COLO668 (cell line): Measurements from ENCODE around the gene VDAC2.
"Not testable (repeated sequence)": the region's sequence is repeated elsewhere in the genome, so short reads cannot be mapped to it uniquely, and the experiment has no call there.

Source experiments
- DNase-seq: peaks from one replicate; lab custom pipeline; 2025; ENCODE audit not compliant: unreplicated experiment; lab: John Stamatoyannopoulos, UW

The VDAC2 gene

GRCh38 chr10:75197906-75198305, 12.7 kb upstream of the VDAC2 start:
- no peak for DNase-seq

DNA sequence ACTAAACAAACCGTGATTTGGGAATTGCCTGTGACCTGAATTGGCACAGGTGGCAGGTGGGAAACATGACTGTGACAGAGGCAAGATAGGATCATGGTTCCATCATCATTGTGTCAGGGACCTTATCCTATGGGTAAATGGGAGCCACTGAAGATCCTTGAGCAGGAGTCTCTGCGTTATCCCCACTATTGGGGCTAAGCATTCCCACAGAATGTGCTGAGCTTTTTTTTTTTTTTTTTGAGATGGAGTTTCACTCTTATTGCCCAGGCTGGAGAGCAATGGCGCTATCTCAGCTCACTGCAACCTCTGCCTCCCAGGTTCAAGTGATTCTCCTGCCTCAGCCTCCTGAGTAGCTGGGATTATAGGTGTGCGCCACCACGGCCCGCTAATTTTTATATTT, 10.6 kb upstream of the VDAC2 start:
- not testable (repeated sequence) for DNase-seq

GRCh38 chr10:75201793-75202307, 8.7 kb upstream of the VDAC2 start:
- DNase-seq: no peak

DNA sequence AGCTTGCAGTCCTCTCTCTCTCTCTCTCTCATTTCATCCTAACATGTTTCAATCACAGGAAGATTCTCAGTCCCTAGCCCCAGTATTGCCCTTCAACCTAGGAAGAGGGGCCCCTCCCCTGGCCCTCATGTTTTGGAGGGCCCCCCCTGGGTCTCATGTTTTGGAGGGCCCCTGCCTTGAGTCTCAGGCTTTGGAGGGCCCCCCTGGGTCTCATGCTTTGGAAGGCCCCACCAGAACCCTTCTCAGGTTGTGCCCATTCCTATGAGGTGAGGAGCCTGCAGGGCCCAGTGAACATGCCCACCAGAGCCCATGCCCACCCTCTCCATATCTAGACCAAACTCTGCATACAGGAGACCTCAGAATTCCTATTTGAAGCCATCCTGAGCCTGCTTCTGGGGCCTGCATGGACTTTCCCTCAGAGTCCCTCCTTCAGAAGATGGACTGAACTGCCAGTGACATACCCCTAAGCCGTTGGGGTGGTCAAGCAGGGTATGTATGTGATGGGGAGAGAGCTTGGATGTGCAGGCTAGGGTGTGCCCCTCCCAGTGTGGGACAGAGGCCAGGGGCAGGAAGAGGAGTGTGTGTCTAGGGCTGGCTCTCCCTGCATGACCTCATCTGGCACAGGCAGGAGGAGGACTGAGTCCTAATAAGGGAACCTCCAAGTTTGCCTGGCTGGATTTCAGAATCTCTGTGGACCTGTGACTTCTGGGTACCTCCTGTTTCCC, 8.1 kb upstream of the VDAC2 start:
- no peak for DNase-seq

DNA sequence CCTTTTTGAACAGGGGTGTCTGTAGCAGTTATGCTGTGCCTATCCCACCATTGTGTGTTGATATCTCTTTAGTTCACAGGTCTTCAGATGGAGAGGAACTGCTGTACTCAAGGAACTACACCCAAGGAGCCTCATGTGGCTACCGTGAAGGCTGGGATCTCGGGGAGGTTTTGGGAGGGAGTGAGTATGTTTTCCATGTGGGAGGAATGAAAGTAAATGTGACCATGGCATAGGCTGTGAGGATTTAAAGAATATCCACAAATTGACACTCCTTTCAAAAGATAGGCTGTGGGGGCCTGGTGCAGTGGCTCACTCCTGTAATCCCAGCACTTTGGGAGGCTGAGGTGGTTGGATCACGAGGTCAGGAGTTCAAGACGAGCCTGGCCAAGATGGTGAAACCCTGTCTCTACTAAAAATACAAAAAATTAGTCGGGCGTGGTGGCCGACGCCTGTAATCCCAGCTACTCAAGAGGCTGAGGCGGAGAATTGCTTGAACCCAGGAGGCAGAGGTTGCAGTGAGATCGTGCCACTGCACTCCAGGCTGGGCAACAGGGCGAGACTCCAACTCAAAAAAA, 7.5 kb upstream of the VDAC2 start:
- DNase-seq: not testable (repeated sequence)

- no peak for DNase-seq
These were observed 6.9 kb upstream of the VDAC2 start for GRCh38 chr10:75203724-75204123.

GRCh38 chr10:75205908-75206307, 4.7 kb upstream of the VDAC2 start:
- DNase-seq: no peak

GRCh38 chr10:75206638-75207037, 4.0 kb upstream of the VDAC2 start:
- not testable (repeated sequence) for DNase-seq

- DNase-seq: no peak
These were observed 3.3 kb upstream of the VDAC2 start for GRCh38 chr10:75207079-75207856.

GRCh38 chr10:75207857-75208144, 2.8 kb upstream of the VDAC2 start:
- DNase-seq: no peak

- DNase-seq: no peak
These were observed 2.4 kb upstream of the VDAC2 start for GRCh38 chr10:75208181-75208580.

DNA sequence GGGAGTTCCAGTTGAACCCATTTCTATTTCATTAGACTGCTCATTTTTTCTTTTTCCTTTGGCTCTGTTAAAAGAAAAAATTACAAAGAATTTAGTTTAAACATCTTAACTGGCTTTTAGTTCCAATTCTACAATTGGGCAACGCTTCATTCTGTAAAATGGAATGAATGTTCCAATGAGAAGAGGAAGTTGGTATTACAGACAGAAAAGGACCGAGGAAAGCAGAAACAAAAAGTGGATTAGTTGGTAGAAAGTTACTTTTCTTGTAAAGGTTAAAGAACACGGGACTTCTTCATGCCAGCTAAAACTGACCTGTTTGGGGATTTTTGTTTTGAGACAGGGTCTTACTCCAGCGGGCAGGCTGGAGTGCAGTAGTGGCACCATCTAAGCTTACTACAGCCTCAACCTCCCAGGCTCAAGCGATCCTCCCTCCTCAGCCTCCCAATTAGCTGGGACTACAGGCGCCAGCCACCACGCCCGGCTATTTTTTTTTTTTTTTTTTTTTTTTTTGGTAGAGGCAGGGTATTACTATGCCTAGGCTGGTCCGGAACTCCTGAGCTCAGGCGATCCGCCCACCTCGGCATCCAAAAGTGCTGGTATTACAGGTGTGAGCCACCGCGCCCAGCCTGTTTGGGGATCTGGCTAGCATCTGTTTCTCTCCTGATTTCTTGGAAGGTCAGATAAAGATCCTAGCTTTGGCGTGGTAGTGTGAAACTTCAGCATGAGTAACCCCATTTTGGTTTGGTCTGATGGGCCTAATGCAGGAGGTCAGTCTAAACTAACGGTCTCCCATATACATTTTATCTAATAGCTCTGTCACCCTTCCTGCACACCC, 1.3 kb upstream of the VDAC2 start:
- DNase-seq: no peak

- peak; percentile 64 for DNase-seq
These were observed 695 bp upstream of the VDAC2 start for GRCh38 chr10:75209921-75210281.

DNA sequence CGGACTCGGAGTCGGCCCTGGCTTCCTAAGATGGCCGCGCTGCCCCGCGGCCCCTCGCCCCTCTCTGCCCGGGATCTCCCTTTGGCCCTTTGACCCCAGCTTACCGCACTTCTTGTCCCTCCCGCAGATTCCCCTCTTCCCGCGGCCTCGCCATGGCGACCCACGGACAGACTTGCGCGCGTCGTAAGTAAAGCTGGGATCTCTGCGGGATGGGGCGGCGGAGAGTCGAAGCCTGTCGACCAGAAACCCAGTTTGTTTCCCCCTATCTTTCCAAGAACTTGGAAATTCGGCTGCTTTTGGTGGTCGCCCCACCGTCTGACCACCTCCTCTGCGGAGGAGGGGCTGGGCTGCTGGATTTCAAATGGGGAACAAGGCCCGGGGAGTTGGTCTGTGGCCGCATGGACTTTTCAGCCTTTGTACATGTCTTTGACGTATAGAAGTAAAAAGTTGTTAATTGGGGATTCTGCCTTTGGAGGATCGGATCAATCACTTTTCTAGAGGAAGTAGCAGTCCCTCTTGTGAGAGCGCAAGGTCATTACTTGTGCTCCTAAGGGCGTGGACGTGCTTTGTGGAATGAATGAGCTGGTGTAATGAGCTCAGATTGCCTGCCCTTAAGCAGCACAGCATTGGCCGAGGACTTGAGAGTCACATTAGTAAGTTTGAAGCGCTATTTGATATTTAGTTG, 553 bp downstream of the VDAC2 start:
- peak; percentile 7 for DNase-seq

GRCh38 chr10:75212343-75212742, 1.7 kb downstream of the VDAC2 start:
- DNase-seq: no peak

GRCh38 chr10:75220274-75220673, 9.7 kb downstream of the VDAC2 start:
- no peak for DNase-seq

DNA sequence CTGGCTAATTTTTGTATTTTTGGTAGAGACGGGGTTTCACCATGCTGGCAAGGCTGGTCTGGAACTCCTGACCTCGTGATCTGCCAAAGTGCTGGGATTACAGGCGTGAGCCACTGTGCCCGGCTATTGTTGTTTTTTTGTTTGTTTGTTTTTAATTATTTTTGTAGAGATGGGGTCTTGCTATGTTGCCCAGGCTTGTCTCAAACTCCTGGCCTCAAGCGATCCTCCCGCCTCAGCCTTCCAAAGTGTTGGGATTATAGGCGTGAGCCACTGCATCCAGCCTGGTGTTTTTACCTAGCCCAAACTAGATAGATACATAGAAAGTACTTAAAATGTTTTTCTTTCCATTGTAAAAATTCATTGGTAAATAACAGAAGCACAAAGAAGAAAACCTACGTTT, 10.9 kb downstream of the VDAC2 start:
- DNase-seq: not testable (repeated sequence)

GRCh38 chr10:75223507-75223906, 12.9 kb downstream of the VDAC2 start:
- DNase-seq: no peak

DNA sequence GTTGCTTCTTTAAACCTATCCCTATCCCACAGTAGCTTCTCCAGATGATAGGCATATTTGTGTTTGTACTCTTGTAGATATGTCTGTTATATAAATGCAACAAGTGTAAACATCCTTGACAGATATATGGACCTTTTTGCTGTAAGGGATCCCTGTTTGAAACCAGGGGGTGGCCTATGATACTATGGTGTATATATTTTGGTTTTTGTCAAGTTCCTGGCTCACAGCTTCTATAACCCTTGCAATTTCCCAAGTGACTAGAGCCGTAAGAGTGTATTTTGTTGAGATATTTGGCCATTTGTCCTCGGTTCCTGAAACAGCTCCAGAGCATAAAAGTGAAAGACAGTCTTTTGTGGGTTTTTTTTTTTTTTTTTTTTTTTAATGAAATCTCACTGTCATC, 15.5 kb downstream of the VDAC2 start:
- DNase-seq: no peak

DNA sequence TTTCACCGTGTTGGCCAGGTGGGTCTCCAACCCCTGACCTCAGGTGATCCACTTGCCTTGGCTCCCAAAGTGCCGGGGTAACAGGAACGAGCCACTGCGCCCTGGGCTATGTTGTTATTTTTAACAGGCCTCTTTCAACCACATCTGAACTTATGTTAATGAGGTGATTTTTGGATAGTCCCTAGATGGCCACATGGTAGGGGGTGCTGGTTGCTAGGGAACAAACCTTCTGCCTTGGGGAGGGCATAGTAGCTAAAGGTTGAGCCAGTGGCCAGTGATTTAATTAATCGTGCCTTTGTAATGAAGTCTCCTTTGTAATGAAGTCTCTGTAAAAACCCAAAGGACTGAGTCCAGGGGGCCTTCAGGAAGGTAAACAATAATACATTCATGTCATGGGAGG, 16.1 kb downstream of the VDAC2 start:
- DNase-seq: no peak

- no peak for DNase-seq
These were observed 17.7 kb downstream of the VDAC2 start for GRCh38 chr10:75228278-75228677.
